Common myeloid progenitor, CD34-positive (primary cell): ENCODE data around the gene SULT2B1.
A peak's percentile ranks its signal among the peaks of the same experiment; 100 is the strongest.

ENCODE experiments used
- CTCF ChIA-PET: fragments of 350-600 bp; sonication (Branson Sonifier 250); formaldehyde crosslinking; loops from one replicate; lab custom pipeline; 2021; ENCODE audit warnings: antibody characterized with exemption; lab: Charles Lee
- POLR2A ChIA-PET: fragments of 350-600 bp; sonication (Branson Sonifier 250); formaldehyde crosslinking; loops from one replicate; lab custom pipeline; 2021; ENCODE audit warnings: antibody characterized with exemption; lab: Charles Lee
- DNase-seq, 3 donors: peaks; one replicate each; pipeline versions ENCODE4 v3.0.0 to v3.0.0-alpha.2; 2013
- H3K27ac ChIP-seq, 2 experiments: 1 replicate in 1 of 2; 2 replicates in 1 of 2; pipeline ENCODE4 v1.7.0; 2013; ENCODE audit warnings: inconsistent platforms in 2 of 2, low read length in 2 of 2, mild to moderate bottlenecking in 2 of 2, low read depth in 1 of 2, moderate library complexity in 1 of 2; ENCODE audit not compliant: severe bottlenecking in 2 of 2, insufficient read depth in 1 of 2, poor library complexity in 1 of 2
- H3K27me3 ChIP-seq, 5 experiments: replicated peaks in 2 of 5; 1 replicate in 3 of 5; 2 replicates in 2 of 5; pipeline versions ENCODE4 v1.6.1 to v1.7.0; 2013; ENCODE audit warnings: low read length in 4 of 5, mild to moderate bottlenecking in 2 of 5, moderate library complexity in 2 of 5, inconsistent platforms in 1 of 5; ENCODE audit not compliant: insufficient read depth in 5 of 5, control insufficient read depth in 4 of 5
- H3K36me3 ChIP-seq, 4 experiments: 1 replicate in 2 of 4; 2 replicates in 2 of 4; pipeline versions ENCODE4 v1.6.1 to v1.7.0; 2013; ENCODE audit warnings: low read length in 3 of 4, control low read depth in 1 of 4, mild to moderate bottlenecking in 1 of 4; ENCODE audit not compliant: control insufficient read depth in 4 of 4, insufficient read depth in 4 of 4
- H3K4me1 ChIP-seq, 4 experiments: 1 replicate in 3 of 4; 2 replicates in 1 of 4; pipeline versions ENCODE4 v1.6.1 to v1.7.1; 2013; ENCODE audit warnings: low read length in 3 of 4, mild to moderate bottlenecking in 3 of 4, control low read depth in 1 of 4, inconsistent platforms in 1 of 4, moderate library complexity in 1 of 4; ENCODE audit not compliant: control insufficient read depth in 4 of 4, insufficient read depth in 4 of 4; ENCODE audit errors: control extremely low read depth in 1 of 4
- H3K4me3 ChIP-seq, 7 experiments: 1 replicate in 4 of 7; 2 replicates in 3 of 7; pipeline versions ENCODE4 v1.5.1 to v1.7.0; 2013; ENCODE audit warnings: mild to moderate bottlenecking in 7 of 7, low read length in 6 of 7, moderate library complexity in 6 of 7, inconsistent platforms in 2 of 7, low read depth in 2 of 7, control low read depth in 1 of 7; ENCODE audit not compliant: insufficient read depth in 4 of 7, control insufficient read depth in 1 of 7; ENCODE audit errors: extremely low read depth in 1 of 7
- H3K9me3 ChIP-seq, 5 experiments: 1 replicate in 4 of 5; 2 replicates in 1 of 5; pipeline versions ENCODE4 v1.6.1 to v1.7.1; 2013; ENCODE audit warnings: low read length in 4 of 5, mild to moderate bottlenecking in 2 of 5, inconsistent platforms in 1 of 5, low read depth in 1 of 5, moderate library complexity in 1 of 5; ENCODE audit not compliant: control insufficient read depth in 4 of 5, insufficient read depth in 2 of 5; ENCODE audit errors: control extremely low read depth in 1 of 5
- WGBS: methylation state at CpG from one replicate; pipeline ENCODE4 v1.1.5; 2013; ENCODE audit not compliant: insufficient coverage; 5-methylcytosine and 5-hydroxymethylcytosine counted together

Gene SULT2B1

DNA sequence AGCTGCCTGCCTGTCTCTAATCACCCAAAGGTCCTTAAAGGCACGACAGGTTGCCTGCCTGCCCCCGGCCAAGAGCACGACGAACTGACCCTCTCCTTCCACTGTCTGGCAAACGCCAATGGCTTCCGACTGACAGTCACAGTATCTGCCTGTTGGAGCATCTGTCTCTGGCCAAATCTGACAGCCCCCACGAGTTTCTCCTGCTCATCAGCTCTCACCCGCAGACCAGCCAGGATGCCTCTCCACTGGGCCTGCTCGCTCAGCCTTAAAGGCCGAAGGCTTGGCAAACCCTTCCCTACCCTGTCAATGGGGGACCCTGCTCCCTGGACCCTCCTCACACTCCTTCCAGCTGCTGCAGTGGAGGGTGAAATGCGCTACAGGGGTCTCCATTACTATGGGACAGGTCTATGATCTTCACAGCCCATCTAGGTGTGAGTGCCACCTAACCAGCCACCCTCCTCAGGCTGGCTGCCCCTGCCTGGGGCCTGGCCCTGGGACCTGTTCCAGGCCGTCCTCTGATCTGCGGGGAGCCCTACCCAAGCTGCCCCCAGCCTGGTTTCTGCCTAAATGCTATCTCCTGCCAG, 62.0 kb downstream of the SULT2B1 start:
- WGBS: 94% methylated on average over 13 of the region's 13 CpGs
- ChIA-PET POLR2A (interaction anchor here (0.6 to 0.7 kb wide), 3 partner anchors 13 to 292 kb away, joined by 3 to 4 read pairs (median 3); a partner anchor contains a TSS), CTCF (interaction anchor here (1.5 kb wide), 1 partner anchor 54 kb away, joined by 4 read pairs; no protein-coding TSS in a partner anchor)
- H3K27ac ChIP-seq: no peak overlapping the region
- H3K4me1 ChIP-seq: peaks cover 7 to 30% (median 22%) of the 10 kb centered on the region in 4 experiments
- H3K9me3 ChIP-seq: no peaks in the 10 kb centered on the region
- DNase-seq: no peak
- no peak overlapping the region for H3K4me3 ChIP-seq
- H3K27me3 ChIP-seq: no peaks in the 10 kb centered on the region
- peaks cover 13 to 37% (median 24%) of the 10 kb centered on the region in 4 experiments for H3K36me3 ChIP-seq

DNA sequence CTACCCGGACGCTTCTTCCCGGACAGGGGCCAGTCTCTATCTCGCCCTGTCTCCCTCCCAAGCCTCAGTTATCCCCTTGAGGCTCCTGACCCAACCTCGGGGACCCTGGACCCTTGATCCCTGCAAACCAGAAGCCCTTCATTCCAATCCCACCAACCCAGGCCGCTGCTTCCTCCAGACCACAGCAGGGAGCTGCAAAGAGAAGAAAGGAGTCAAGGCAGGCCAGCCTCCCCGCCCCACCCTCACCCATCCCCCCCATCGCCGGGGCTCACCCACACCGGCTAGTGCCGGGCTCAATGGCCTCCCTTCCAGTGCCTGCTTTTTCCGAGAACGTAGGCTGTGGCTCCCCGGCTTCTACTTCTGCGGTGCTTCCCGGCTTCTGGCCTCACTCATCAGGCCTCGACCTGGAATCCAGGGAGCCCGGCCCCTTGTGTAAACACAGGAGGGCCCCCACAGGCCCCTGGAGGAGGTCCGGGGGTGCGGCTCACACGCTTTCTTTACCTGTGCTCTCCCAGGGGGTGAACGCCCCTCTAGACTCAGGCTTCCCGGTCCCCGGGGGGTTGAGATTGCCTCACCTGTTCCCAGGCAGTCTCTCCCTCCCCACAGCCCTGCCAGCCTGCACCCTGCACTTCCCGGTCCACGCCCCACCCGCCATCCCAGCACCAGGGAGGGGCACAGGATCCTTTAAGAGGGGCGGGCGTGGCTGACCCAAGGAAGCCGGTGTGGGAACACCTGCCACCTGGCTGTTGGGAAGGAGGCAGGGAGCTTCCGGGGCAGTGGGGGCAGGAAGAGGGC, 62.7 kb downstream of the SULT2B1 start, which contains the start of gene FAM83E:
Gene FAM83E, minus strand, starts transcription at position 641 of the 795 bp plus-strand sequence. CDS start 1,704 bp downstream, outside the sequence.
- H3K27me3 ChIP-seq: no peaks in the 10 kb centered on the region
- 81% methylated on average over 14 of the region's 31 CpGs for WGBS
- POLR2A ChIA-PET: interaction anchor here (0.7 kb wide), 1 partner anchor 293 kb away, joined by 3 read pairs; a partner anchor contains a TSS

DNA sequence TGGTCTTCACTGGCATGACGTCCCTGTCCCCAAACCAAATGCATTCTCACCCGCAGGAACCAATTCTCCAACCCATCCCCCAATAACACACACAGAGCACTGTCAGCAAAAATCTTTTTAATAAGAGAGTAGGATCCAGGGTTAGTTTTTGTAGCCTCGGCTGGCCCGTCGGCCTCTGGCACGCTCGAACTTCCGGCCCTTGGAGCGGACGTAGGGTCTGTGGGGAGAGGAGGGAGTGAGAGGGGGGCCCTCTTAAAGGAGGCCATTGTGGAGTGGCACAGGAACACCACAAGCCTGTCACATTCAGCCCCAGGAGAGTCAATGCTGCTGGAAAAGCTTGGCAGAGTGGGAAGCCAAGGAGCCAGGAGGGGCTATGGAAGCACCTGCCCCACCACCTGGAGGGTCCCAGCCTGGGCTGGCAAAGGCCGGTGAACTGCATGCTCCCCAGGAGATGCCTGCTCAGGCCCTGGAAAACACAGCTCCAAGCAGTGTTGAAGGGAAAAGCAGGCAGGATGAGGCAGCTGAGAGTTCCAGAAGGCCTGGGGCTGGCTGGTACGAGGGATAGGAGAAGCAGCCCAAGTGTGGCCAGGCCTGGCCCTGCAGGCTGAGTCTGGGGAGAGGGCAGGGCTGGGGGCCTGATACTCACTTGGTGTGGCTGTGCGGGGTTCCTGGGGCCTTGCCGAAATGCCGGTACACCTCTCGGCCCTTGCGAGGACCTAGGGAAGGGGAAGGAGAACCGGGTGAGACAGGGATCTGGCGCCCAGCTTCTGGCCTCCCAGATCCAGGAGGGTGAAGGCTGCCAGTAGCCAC, 63.5 kb downstream of the SULT2B1 start:
- no peak overlapping the region for H3K4me3 ChIP-seq
- DNase-seq: no peak

More for the DNA sequence above, 62.7 kb downstream of the SULT2B1 start, which contains the start of gene FAM83E:
- no peak for DNase-seq
- Histone ChIP-seq H3K27ac (peak within 1 kb of the TSS in 1 of 2 experiments; percentile 49), H3K36me3 (peaks cover 13 to 37% (median 24%) of the 10 kb centered on the region in 4 experiments), H3K9me3 (no peaks in the 10 kb centered on the region), H3K4me1 (peaks cover 7 to 30% (median 23%) of the 10 kb centered on the region in 4 experiments), H3K4me3 (no peak within 1 kb of the TSS)
- CTCF ChIA-PET: interaction anchor here (1.5 kb wide), 1 partner anchor 55 kb away, joined by 4 read pairs; no protein-coding TSS in a partner anchor

DNA sequence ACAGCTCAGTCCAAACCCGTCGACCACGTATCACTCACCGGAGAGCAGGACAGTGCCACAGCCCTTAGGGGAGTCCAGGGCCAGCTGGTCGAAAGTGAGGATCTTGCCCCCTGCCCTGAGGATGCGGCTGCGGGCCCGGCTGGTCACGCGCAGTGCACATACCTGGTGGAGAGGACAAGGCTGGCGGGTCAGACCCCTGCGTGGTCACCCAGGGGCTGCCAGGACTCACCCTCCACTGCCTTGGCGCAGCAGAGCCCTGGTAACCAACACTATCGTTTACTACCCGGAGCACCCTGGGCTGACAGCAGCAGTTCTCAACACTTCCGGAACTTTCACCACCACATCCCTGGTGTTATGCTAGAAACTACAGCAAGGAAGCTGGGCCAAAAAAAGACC, 64.1 kb downstream of the SULT2B1 start:
- ChIA-PET POLR2A (no interaction called here), CTCF (interaction anchor here (1.1 to 1.4 kb wide), 2 partner anchors 26 to 126 kb away, joined by 3 to 4 read pairs; no protein-coding TSS in a partner anchor)
- Histone ChIP-seq H3K27ac (peak overlapping the region in 1 of 2 experiments; percentile 49), H3K4me3 (no peak overlapping the region), H3K36me3 (peaks cover 13 to 37% (median 24%) of the 10 kb centered on the region in 4 experiments), H3K4me1 (peaks cover 7 to 37% (median 27%) of the 10 kb centered on the region in 4 experiments), H3K9me3 (no peaks in the 10 kb centered on the region), H3K27me3 (no peaks in the 10 kb centered on the region)
- 95% methylated on average over 14 of the region's 16 CpGs for WGBS
- DNase-seq: no peak

More for the DNA sequence above, 63.5 kb downstream of the SULT2B1 start:
- Histone ChIP-seq H3K27ac (peak overlapping the region in 1 of 2 experiments; percentile 49), H3K4me1 (peaks cover 7 to 37% (median 27%) of the 10 kb centered on the region in 4 experiments), H3K9me3 (no peaks in the 10 kb centered on the region), H3K36me3 (peaks cover 13 to 37% (median 24%) of the 10 kb centered on the region in 4 experiments), H3K27me3 (no peaks in the 10 kb centered on the region)
- CTCF ChIA-PET: interaction anchor here (1.1 to 1.5 kb wide), 3 partner anchors 26 to 125 kb away, joined by 3 to 4 read pairs (median 4); no protein-coding TSS in a partner anchor
- POLR2A ChIA-PET: no interaction called here
- 94% methylated on average over 12 of the region's 19 CpGs for WGBS

DNA sequence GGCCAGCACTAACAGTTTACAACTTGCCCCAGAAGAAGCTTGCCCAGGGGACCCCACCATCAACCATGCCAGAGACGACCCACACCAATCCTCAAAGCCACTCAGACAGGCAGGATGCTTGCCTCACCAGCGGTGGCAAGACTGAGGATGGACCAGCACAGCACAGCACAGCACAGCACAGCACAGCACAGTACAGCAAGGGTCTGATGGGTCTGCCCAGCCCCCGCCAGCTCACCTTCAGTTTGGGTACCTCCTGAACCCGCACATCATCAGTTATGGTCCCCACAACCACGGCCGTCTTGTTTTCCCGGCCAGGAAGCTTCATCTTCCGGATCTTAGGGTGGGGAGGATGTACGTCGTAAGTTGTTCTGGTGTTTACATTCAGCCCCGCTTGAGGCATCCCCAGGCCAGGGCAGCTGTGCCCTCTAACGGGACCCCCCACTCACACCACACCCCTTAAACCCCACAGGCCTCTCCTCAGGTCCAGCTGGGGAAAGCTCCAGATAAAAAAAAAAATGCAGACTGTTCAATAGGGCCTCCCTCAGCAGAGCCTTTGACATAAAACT, 64.6 kb downstream of the SULT2B1 start:
- ChIA-PET POLR2A (interaction anchor here (0.7 to 0.9 kb wide), 2 partner anchors 17 to 1244 kb away, joined by 3 read pairs; no protein-coding TSS in a partner anchor), CTCF (interaction anchor here (1.1 to 3.2 kb wide), 4 partner anchors 7 to 126 kb away, joined by 3 to 14 read pairs (median 4); no protein-coding TSS in a partner anchor)
- DNase-seq: no peak
- Histone ChIP-seq H3K9me3 (no peaks in the 10 kb centered on the region), H3K36me3 (peaks cover 13 to 37% (median 24%) of the 10 kb centered on the region in 4 experiments), H3K27ac (peak overlapping the region; percentile 49 to 87), H3K4me3 (peak overlapping the region in 2 of 7 experiments; percentile 28 to 100), H3K4me1 (peaks cover 7 to 37% (median 27%) of the 10 kb centered on the region in 4 experiments), H3K27me3 (no peaks in the 10 kb centered on the region)
- WGBS: 81% methylated on average over 4 of the region's 12 CpGs
